GM12891 (cell line): ENCODE measurements around the gene DDX5.
"Not testable (repeated sequence)": the region's sequence is repeated elsewhere in the genome, so short reads cannot be mapped to it uniquely, and the experiment has no call there.

Source experiments
- DNase-seq: peaks from one replicate; pipeline ENCODE4 v3.0.0; 2011; ENCODE audit warnings: low spot score; ENCODE audit not compliant: insufficient read length
- FAIRE-seq: peaks from 2 replicates; lab custom pipeline; 2011; peaks lifted over from hg19 to GRCh38; lab: Jason Lieb, UNC
- PAX5 ChIP-seq: IDR thresholded peaks from 2 replicates; pipeline ENCODE4 v1.6.1; 2011; ENCODE audit warnings: low read length, moderate library complexity, mild to moderate bottlenecking; ENCODE audit not compliant: insufficient read depth, severe bottlenecking
- POLR2A ChIP-seq: IDR thresholded peaks from 2 replicates; pipeline ENCODE4 v1.6.1; 2011; ENCODE audit warnings: low read depth, low read length, control low read depth
- POLR2AphosphoS5 ChIP-seq: IDR thresholded peaks from 2 replicates; pipeline ENCODE4 v1.6.1; 2011; ENCODE audit warnings: low read depth, low read length, control low read depth
- POU2F2 ChIP-seq: IDR thresholded peaks from 2 replicates; pipeline ENCODE4 v1.6.1; 2011; ENCODE audit warnings: low read depth, mild to moderate bottlenecking, control low read depth, low read length, moderate library complexity
- SPI1 ChIP-seq: IDR thresholded peaks from 2 replicates; pipeline ENCODE4 v1.6.1; 2011; ENCODE audit warnings: low read depth, low read length, control low read depth
- TAF1 ChIP-seq: IDR thresholded peaks from 2 replicates; pipeline ENCODE4 v1.6.1; 2011; ENCODE audit warnings: low read depth, low read length, control low read depth

Gene DDX5

GRCh38 chr17:64496348-64496785 is 9.7 kb downstream of the DDX5 start:
- DNase-seq (no peak), FAIRE-seq (no peak)
- TF ChIP-seq POLR2AphosphoS5 (no peak), PAX5 (no peak), TAF1 (no peak), SPI1 (no peak), POLR2A (no peak), POU2F2 (no peak)

- not testable (repeated sequence) for FAIRE-seq, DNase-seq
These were observed 10.8 kb downstream of the DDX5 start for GRCh38 chr17:64495300-64495699.

GRCh38 chr17:64494121-64494520 is 12.0 kb downstream of the DDX5 start:
- no peak for DNase-seq
- no peak for TF ChIP-seq PAX5
- TF ChIP-seq SPI1, result no peak
- TF ChIP-seq POU2F2, result no peak
- no peak for TF ChIP-seq POLR2A
- no peak for TF ChIP-seq POLR2AphosphoS5
- TF ChIP-seq TAF1, result no peak
- FAIRE-seq, result no peak

- FAIRE-seq (no peak), DNase-seq (no peak)
- TF ChIP-seq SPI1 (no peak), POLR2A (no peak), PAX5 (no peak), POU2F2 (no peak), TAF1 (no peak), POLR2AphosphoS5 (no peak)
These were observed 13.5 kb downstream of the DDX5 start for GRCh38 chr17:64492481-64493109.

GRCh38 chr17:64491994-64492393 is 14.1 kb downstream of the DDX5 start:
- FAIRE-seq (no peak), DNase-seq (no peak)

GRCh38 chr17:64491034-64491860 is 14.8 kb downstream of the DDX5 start:
- TF ChIP-seq PAX5 (no peak), TAF1 (no peak), POLR2A (no peak), POLR2AphosphoS5 (no peak), POU2F2 (no peak), SPI1 (no peak)
- DNase-seq (no peak), FAIRE-seq (peak; percentile 5)

More at GRCh38 chr17:64491994-64492393, 14.1 kb downstream of the DDX5 start:
- TF ChIP-seq PAX5 (no peak), TAF1 (no peak), POLR2A (no peak), POU2F2 (no peak), POLR2AphosphoS5 (no peak), SPI1 (no peak)

GRCh38 chr17:64488301-64488700 is 17.8 kb downstream of the DDX5 start:
- DNase-seq (no peak), FAIRE-seq (no peak)
- TF ChIP-seq POLR2A (no peak), TAF1 (no peak), POU2F2 (no peak), PAX5 (no peak), POLR2AphosphoS5 (no peak), SPI1 (no peak)

- TF ChIP-seq POLR2AphosphoS5 (no peak), POLR2A (no peak), POU2F2 (no peak), PAX5 (no peak), SPI1 (no peak), TAF1 (no peak)
- FAIRE-seq (no peak), DNase-seq (no peak)
These were observed 21.7 kb downstream of the DDX5 start for GRCh38 chr17:64484380-64484779.

GRCh38 chr17:64480951-64481350 is 25.1 kb downstream of the DDX5 start:
- no peak for TF ChIP-seq SPI1
- TF ChIP-seq POLR2A, result no peak
- no peak for TF ChIP-seq PAX5
- no peak for TF ChIP-seq TAF1
- TF ChIP-seq POU2F2, result no peak
- no peak for TF ChIP-seq POLR2AphosphoS5
- FAIRE-seq, result no peak
- DNase-seq, result no peak
